GM19240 (cell line): ENCODE results near the gene KRTAP21-3.
"Not testable (repeated sequence)": the region's sequence is repeated elsewhere in the genome, so short reads cannot be mapped to it uniquely, and the experiment has no call there.

Experiments
- DNase-seq: peaks from one replicate; pipeline ENCODE4 v3.0.0; 2011; ENCODE audit warnings: low spot score; ENCODE audit not compliant: insufficient read length

KRTAP21-3 gene, protein sequence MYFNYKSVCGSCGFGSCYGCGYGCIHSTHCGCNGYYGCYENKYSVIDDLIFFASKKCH

GRCh38 chr21:30718239-30718909, at the start of gene KRTAP21-3:
Gene KRTAP21-3 (minus strand): TSS chr21:30718777. CDS start chr21:30718759, 18 bp downstream.
- DNase-seq, result no peak

GRCh38 chr21:30760776-30761175, 42.2 kb upstream of the KRTAP21-3 start:
- no peak for DNase-seq

GRCh38 chr21:30758306-30758705, 39.7 kb upstream of the KRTAP21-3 start:
- DNase-seq, result no peak

DNA sequence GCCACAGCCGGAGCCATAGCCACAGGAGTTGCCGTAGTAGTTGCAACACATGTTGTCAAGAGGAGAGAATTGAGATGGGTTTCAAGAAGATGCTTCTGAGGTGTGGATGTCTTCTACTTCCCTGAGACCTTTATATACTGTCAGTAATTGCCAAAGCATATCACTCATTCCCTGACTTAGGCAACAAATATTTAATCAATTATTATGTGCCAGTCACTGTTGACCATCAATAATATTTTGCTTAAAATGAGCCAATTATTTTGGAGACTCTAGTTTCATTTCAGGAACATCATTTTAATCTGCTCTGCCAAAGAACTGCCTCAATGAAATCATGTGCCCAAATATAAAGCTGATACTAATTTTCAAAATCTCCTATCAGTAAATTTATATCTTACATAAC, 36.8 kb upstream of the KRTAP21-3 start, which contains the start of gene KRTAP21-1:
Gene KRTAP21-1 (minus strand): TSS at position 101 of the 400 bp plus-strand sequence. CDS start 50 bp downstream, at position 51.
- not testable (repeated sequence) for DNase-seq

GRCh38 chr21:30747159-30747558, 28.6 kb upstream of the KRTAP21-3 start, which contains the start of gene KRTAP21-2:
Gene KRTAP21-2 (minus strand): TSS chr21:30747259. CDS start chr21:30747202, 57 bp downstream.
- DNase-seq, result no peak

DNA sequence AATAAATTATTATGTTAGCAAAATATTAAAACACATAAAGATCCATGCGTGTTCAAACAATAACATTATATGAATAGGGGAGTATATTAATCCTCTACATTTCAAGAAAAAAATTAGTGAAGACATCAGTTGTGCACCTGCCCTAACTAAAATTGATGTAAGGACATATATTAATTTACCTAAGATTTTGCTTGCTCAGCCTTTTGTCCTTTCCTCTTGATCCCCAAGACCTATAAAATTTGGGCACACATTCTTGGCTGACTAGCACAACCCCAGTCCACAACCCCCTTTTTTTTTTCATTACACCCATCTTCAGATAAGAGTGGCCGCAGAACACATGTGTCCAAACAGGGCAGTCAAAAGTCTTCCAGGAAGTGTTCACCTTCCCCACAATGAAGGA, 21.9 kb upstream of the KRTAP21-3 start:
- DNase-seq, result no peak

- no peak for DNase-seq
These were observed 14.4 kb upstream of the KRTAP21-3 start for GRCh38 chr21:30733026-30733425.

- no peak for DNase-seq
These were observed 8.1 kb upstream of the KRTAP21-3 start for GRCh38 chr21:30726726-30727125.

DNA sequence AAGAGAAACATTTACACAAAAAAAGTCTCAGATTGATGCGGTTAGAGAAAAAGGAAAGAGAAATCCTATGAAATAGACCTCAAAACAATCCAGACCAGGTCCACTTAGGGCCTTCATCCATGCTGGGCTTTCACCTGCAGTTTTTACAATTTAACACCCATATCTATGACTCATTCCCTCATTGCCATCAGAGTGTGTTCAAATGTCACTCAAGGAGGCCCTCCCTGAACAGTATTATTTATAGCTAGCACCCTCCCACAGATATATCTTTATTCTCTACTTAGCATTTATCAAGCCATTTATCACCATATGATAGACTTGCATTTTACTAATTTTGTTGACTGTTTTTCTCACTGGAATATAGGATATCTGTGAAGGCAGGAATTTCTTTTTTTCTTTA, 824 bp upstream of the KRTAP21-3 start:
- DNase-seq, result no peak

- DNase-seq, result no peak
These were observed 1.5 kb downstream of the KRTAP21-3 start for GRCh38 chr21:30717105-30717504.

GRCh38 chr21:30714946-30715345, 3.6 kb downstream of the KRTAP21-3 start:
- DNase-seq, result no peak

GRCh38 chr21:30714456-30714855, 4.1 kb downstream of the KRTAP21-3 start:
- DNase-seq, result no peak

DNA sequence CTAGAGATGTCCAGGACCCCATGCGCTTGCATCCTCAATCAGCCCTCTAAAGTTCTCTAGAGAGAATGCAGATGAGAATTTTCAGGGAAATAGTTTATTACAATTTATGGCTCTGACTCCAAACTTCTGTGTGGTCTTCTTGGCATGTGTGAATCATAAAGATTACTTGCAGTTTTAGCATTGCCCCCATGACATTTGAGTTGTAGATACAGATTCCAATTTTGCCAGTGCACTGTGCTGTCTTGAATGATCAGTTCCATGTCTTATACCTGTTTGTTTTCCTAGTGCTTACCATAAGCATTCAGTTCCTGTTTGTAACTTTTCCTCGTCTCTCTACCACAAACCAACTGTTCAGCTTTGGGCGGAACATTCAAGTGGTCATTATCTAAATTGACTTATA, 4.8 kb downstream of the KRTAP21-3 start:
- DNase-seq, result no peak

GRCh38 chr21:30710499-30710898, 8.1 kb downstream of the KRTAP21-3 start:
- DNase-seq, result no peak

DNA sequence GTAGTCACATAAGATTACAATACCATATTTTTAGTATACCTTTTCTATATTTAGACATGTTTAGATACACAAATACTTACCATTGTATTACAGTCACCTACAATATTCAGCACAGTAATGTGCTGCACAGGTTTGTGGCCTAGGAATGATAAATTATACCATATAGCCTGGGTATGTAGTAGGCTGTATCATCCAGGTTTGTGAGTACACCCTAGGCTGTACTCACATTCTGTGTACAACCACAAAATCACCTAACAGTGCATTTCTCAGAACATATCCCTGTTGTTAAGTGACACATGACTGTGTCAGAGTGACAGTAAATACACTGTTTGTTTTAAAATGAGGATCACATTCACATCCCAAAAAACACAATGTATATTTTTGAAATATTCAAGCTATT, 11.2 kb downstream of the KRTAP21-3 start:
- DNase-seq, result no peak

DNA sequence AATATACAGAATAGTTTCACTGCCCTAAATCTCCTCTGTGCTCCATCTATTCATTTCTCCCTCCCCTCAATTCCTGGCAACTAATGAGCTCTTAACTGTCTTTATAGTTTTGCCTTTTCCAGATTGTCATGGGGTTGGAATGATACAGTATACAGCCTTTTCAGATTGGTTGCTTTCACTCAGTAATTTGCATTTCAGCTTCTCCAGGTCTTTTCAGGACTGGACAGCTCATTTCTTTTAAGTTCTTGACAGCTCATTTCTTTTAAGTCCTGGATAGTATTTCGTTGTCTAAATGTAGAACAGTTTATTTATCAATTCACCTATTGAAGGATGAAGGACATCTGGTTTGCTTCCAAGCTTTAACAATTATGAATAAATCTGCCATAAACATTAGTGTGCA, 22.6 kb downstream of the KRTAP21-3 start:
- DNase-seq, result no peak

DNA sequence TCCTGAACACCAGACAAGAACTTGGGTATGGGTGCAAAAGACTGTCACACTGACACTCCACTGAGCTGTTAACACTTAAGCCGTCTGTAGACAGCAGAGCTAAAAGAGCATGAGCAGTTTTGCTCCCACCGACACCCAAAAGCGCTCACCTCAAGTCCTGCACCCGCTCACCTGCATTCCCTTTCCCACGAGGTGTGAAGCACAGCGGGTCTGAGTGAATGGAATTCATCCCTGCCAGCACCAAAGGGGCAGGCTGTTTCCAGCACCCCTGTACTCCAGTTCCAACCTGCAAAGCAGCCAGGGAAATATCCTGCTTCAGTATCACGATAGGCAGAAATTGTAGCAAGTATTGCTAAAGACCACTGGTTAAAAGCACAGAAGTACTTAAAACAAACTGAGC, 28.8 kb downstream of the KRTAP21-3 start:
- DNase-seq, result no peak

GRCh38 chr21:30684506-30684905, 34.1 kb downstream of the KRTAP21-3 start:
- no peak for DNase-seq

DNA sequence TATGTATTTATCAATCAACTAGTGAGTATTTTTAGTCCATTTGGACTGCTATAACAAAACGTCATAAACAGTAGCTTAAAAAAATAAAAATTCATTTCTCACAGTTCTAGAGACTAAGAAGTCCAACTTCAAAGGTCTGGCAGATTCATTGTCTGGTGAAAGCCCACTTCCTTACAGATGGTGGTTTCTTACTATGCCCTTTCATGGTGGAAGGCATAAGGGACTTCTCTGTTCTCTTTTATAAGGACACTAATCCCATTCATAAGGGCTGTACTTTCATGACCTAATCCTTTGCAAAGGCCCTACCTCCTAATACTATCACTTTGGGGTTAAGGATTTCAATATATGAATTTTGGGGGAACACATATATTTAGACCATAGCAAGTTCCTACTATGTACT, 38.0 kb downstream of the KRTAP21-3 start:
- DNase-seq, result no peak

DNA sequence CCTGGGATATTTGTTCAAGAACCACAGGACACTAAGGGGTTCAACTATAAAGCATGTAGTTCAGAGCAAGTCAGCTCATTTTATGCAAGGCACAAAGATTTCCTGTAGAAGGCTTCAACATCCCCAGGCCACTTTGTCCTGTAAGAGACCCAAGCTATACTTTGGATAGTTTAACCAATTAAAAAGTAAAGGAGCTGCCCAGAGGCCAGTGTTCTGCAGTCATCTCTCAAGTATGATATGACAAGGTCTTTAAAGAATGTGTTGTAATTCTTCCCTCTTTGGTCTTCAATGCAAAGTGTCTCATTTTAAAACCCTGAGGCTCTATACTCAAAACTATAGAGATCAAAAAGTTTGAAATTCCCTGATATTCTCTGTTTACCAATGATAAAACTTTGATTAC, 41.8 kb downstream of the KRTAP21-3 start:
- DNase-seq, result no peak

- no peak for DNase-seq
These were observed 44.3 kb downstream of the KRTAP21-3 start for GRCh38 chr21:30674312-30674711.

- no peak for DNase-seq
These were observed 45.5 kb downstream of the KRTAP21-3 start for GRCh38 chr21:30672985-30673650.

- DNase-seq, result no peak
These were observed 49.8 kb downstream of the KRTAP21-3 start for GRCh38 chr21:30668776-30669175.
